ENCODE data around the gene GALNT2. TPM values are rescaled to one million over a fixed set of nuclear protein-coding genes. Genes with fewer than 3 reads are reported as not detected.

The GALNT2 gene
- polyA plus RNA-seq, 2 of the 4 experiments (the other 2 are of a cell fraction), result 66.9 to 114 TPM

DNA sequence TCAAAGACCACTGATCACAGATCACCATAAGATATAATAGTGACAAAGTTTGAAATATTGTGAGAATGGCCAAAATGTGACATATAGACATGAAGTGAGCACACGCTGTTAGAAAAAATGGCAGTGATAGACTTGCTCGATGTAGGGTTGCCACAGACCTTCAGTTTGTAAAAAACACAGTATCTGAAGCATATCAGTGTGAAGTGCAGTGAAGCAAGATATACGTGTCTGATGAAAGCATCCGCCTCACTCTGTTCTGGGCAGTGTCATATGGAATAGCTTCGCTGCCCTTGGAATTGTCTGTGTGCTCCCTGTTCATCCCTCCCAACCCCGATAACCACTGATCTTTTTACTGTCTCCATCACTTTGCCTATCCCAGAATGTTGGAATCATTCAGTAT, 50.7 kb downstream of the GALNT2 start:
- ATAC-seq, result no peak
- Histone ChIP-seq H3K4me1 (peaks cover 28% of the 10 kb centered on the region), H3K4me2 (no peak overlapping the region), H3K4me3 (no peak overlapping the region), H3K27ac (no peak overlapping the region), H3K9me3 (no peaks in the 10 kb centered on the region)
- WGBS (ENCODE audit: missing lambda C conversion rate), result 95% methylated on average over 6 of the region's 6 CpGs
- no peak for DNase-seq (ENCODE audit: low read depth in 1 of 2, low spot score in 1 of 2)
- ChIA-PET CTCF (interaction anchor here (1.5 kb wide), 1 partner anchor 10 kb away, joined by 4 read pairs; no protein-coding TSS in a partner anchor), POLR2A (no interaction called here)
- no peak for TF ChIP-seq SMC3 (IDR thresholded peaks at IDR 0.05)
- no peak for TF ChIP-seq JUN (IDR thresholded peaks at IDR 0.05)
- TF ChIP-seq CBX8 (IDR thresholded peaks at IDR 0.05), result no peak
- TF ChIP-seq, protein P1, sequence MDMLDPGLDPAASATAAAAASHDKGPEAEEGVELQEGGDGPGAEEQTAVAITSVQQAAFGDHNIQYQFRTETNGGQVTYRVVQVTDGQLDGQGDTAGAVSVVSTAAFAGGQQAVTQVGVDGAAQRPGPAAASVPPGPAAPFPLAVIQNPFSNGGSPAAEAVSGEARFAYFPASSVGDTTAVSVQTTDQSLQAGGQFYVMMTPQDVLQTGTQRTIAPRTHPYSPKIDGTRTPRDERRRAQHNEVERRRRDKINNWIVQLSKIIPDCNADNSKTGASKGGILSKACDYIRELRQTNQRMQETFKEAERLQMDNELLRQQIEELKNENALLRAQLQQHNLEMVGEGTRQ (IDR thresholded peaks at IDR 0.05), result no peak
- TF ChIP-seq TP53 (CRISPR knock-in tag; IDR thresholded peaks at IDR 0.05), result no peak
- TF ChIP-seq MYC (IDR thresholded peaks at IDR 0.05; ENCODE audit: borderline replicate concordance, low read length), result no peak
- no peak for TF ChIP-seq RARB (CRISPR knock-in tag; IDR thresholded peaks at IDR 0.05)
- no peak for TF ChIP-seq NFE2L2 (conservative IDR thresholded peaks at IDR 0.05; ENCODE audit: low read length)
- TF ChIP-seq RCOR1 (IDR thresholded peaks at IDR 0.05; ENCODE audit: low read depth, low read length), result no peak
- TF ChIP-seq BHLHE40 (IDR thresholded peaks at IDR 0.05; ENCODE audit: low read depth, low read length), result no peak
- TF ChIP-seq PHF8 (IDR thresholded peaks at IDR 0.05; ENCODE audit: borderline replicate concordance, low read depth), result no peak
- no peak for TF ChIP-seq SREBF2 (IDR thresholded peaks at IDR 0.05)
- no peak for TF ChIP-seq ESRRA (IDR thresholded peaks at IDR 0.05; ENCODE audit: borderline replicate concordance, low read length)
- FAIRE-seq, result no peak

DNA sequence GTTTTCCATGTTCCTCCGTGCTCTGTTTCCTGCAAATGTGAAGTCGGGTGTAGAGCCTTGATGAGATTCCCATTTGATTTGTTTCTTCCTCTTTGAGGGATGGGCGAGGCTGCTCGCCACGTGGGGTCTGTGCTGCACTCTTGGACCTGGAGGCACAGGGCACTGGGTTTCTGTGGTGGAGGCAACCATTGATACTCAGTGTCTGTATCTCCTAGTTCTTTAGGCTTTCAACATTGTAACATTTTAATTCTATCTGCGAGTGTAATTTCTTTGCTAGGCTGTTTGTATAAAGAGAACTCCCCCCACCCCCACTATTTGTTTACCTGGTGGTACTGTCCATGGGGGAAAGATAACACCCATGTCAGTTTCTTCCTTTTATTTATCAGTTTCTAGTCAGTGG, 52.3 kb downstream of the GALNT2 start:
- CTCF ChIA-PET, result interaction anchor here (1.0 to 1.4 kb wide), 2 partner anchors 14 to 16 kb away, joined by 3 to 4 read pairs; no protein-coding TSS in a partner anchor
- no peaks in the 10 kb centered on the region for H3K9me3 ChIP-seq
- WGBS (ENCODE audit: missing lambda C conversion rate), result 84% methylated on average over 6 of the region's 6 CpGs
- no peak overlapping the region for H3K4me3 ChIP-seq
- H3K4me2 ChIP-seq, result no peak overlapping the region
- TF ChIP-seq TP53 (CRISPR knock-in tag; IDR thresholded peaks at IDR 0.05) (no peak), HEYL (CRISPR knock-in tag; IDR thresholded peaks at IDR 0.05) (no peak)
- no peak overlapping the region for H3K27ac ChIP-seq
- no peak for ATAC-seq
- H3K4me1 ChIP-seq, result peaks cover 19% of the 10 kb centered on the region; the same call in 2 of the 3 replicates
- DNase-seq (ENCODE audit: low read depth in 1 of 2, low spot score in 1 of 2), result no peak
- no peak for FAIRE-seq
- POLR2A ChIA-PET, result no interaction called here

- Histone ChIP-seq H3K4me3 (no peak overlapping the region), H3K4me2 (no peak overlapping the region), H3K27ac (peak overlapping the region in 1 of 2 experiments; percentile 30; a peak in 3 of 6 replicates), H3K4me1 (peaks cover 28% of the 10 kb centered on the region), H3K9me3 (no peaks in the 10 kb centered on the region)
- DNase-seq (ENCODE audit: low read depth in 1 of 2, low spot score in 1 of 2) (no peak), FAIRE-seq (no peak), ATAC-seq (peak in 1 of 2 experiments; percentile 29; a peak in 3 of 6 replicates)
- WGBS (ENCODE audit: missing lambda C conversion rate), result 88% methylated on average over 13 of the region's 14 CpGs
- TF ChIP-seq, protein P2, sequence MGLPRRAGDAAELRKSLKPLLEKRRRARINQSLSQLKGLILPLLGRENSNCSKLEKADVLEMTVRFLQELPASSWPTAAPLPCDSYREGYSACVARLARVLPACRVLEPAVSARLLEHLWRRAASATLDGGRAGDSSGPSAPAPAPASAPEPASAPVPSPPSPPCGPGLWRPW (IDR thresholded peaks at IDR 0.05), result no peak
- TF ChIP-seq HDAC2 (IDR thresholded peaks at IDR 0.05) (no peak), SMC3 (IDR thresholded peaks at IDR 0.05) (no peak), CHD2 (IDR thresholded peaks at IDR 0.05; ENCODE audit: low read length, partially characterized antibody) (no peak), ZSCAN20 (CRISPR knock-in tag; IDR thresholded peaks at IDR 0.05) (no peak), ZNF302 (CRISPR knock-in tag; IDR thresholded peaks at IDR 0.05) (no peak), ZFP36 (IDR thresholded peaks at IDR 0.05; ENCODE audit: borderline replicate concordance, partially characterized antibody) (no peak), HOXA7 (CRISPR knock-in tag; IDR thresholded peaks at IDR 0.05) (no peak), RAD21 (conservative IDR thresholded peaks at IDR 0.05 in 1 of 2, IDR thresholded peaks at IDR 0.05 in 1 of 2) (no peak), ESRRA (IDR thresholded peaks at IDR 0.05; ENCODE audit: borderline replicate concordance, low read length) (no peak), HEYL (CRISPR knock-in tag; IDR thresholded peaks at IDR 0.05) (no peak), BHLHE40 (IDR thresholded peaks at IDR 0.05; ENCODE audit: low read depth, low read length) (no peak), NPAS2 (CRISPR knock-in tag; IDR thresholded peaks at IDR 0.05; ENCODE audit: borderline replicate concordance) (no peak), RCOR1 (IDR thresholded peaks at IDR 0.05; ENCODE audit: low read depth, low read length) (no peak), KDM5A (IDR thresholded peaks at IDR 0.05) (no peak), POLR2AphosphoS2 (conservative IDR thresholded peaks at IDR 0.05; ENCODE audit: low read length) (no peak)
- CTCF ChIA-PET, result interaction anchor here (0.7 to 2.1 kb wide), 11 partner anchors 8 to 210 kb away, joined by 3 to 11 read pairs (median 4); no protein-coding TSS in a partner anchor
- POLR2A ChIA-PET, result no interaction called here
Observed at GRCh38 chr1:230120289-230120920, 53.4 kb downstream of the GALNT2 start.

Measured in A549 (cell line).